NB4 (cell line): ENCODE results near the gene MAP3K13.

Source experiments
- DNase-seq: peaks from one replicate; pipeline ENCODE4 v3.0.0; 2010; ENCODE audit warnings: low read depth
- H3K4me3 ChIP-seq: one replicate; pipeline ENCODE4 v1.5.1; 2011; ENCODE audit warnings: mild to moderate bottlenecking, low read depth, low read length, moderate library complexity
- CTCF ChIP-seq: IDR thresholded peaks from one replicate; pipeline ENCODE4 v1.5.1; 2012; ENCODE audit warnings: low read depth, low read length
- MAX ChIP-seq: IDR thresholded peaks from 2 replicates; pipeline ENCODE4 v1.6.1; 2011; ENCODE audit warnings: low read depth, low read length
- MYC ChIP-seq: IDR thresholded peaks from 2 replicates; pipeline ENCODE4 v1.6.1; 2011; ENCODE audit warnings: low read depth, low read length
- POLR2A ChIP-seq: IDR thresholded peaks from 2 replicates; pipeline ENCODE4 v1.6.1; 2011; ENCODE audit warnings: mild to moderate bottlenecking; ENCODE audit not compliant: insufficient read length; ENCODE audit errors: extremely low read depth

The MAP3K13 gene

GRCh38 chr3:185327062-185327461 is 35.9 kb upstream of the MAP3K13 start:
- TF ChIP-seq MAX (no peak), CTCF (no peak), MYC (no peak), POLR2A (no peak)
- DNase-seq = no peak
- H3K4me3 ChIP-seq = no peak overlapping the region

- TF ChIP-seq MYC (no peak), POLR2A (no peak), MAX (no peak), CTCF (no peak)
- H3K4me3 ChIP-seq = no peak overlapping the region
- DNase-seq = no peak
Observed at GRCh38 chr3:185328324-185329004, 34.5 kb upstream of the MAP3K13 start.

- DNase-seq = peak; percentile 50
- TF ChIP-seq MAX (no peak), MYC (no peak), POLR2A (no peak), CTCF (no peak)
- H3K4me3 ChIP-seq = no peak overlapping the region
Observed at GRCh38 chr3:185330238-185330637, 32.7 kb upstream of the MAP3K13 start.

GRCh38 chr3:185330644-185331043 is 32.3 kb upstream of the MAP3K13 start:
- no peak for DNase-seq
- TF ChIP-seq MAX (no peak), MYC (no peak), POLR2A (no peak), CTCF (no peak)
- H3K4me3 ChIP-seq = no peak overlapping the region

GRCh38 chr3:185332026-185332735 is 30.8 kb upstream of the MAP3K13 start:
- peak; percentile 83 for DNase-seq
- H3K4me3 ChIP-seq = peak overlapping the region; percentile 28
- no peak for TF ChIP-seq POLR2A
- TF ChIP-seq CTCF = no peak
- TF ChIP-seq MAX = no peak
- TF ChIP-seq MYC = no peak
